ENCODE results near the gene TTYH3.
"Not testable (repeated sequence)": the region's sequence is repeated elsewhere in the genome, so short reads cannot be mapped to it uniquely, and the experiment has no call there.

TTYH3 gene, protein sequence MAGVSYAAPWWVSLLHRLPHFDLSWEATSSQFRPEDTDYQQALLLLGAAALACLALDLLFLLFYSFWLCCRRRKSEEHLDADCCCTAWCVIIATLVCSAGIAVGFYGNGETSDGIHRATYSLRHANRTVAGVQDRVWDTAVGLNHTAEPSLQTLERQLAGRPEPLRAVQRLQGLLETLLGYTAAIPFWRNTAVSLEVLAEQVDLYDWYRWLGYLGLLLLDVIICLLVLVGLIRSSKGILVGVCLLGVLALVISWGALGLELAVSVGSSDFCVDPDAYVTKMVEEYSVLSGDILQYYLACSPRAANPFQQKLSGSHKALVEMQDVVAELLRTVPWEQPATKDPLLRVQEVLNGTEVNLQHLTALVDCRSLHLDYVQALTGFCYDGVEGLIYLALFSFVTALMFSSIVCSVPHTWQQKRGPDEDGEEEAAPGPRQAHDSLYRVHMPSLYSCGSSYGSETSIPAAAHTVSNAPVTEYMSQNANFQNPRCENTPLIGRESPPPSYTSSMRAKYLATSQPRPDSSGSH

DNA sequence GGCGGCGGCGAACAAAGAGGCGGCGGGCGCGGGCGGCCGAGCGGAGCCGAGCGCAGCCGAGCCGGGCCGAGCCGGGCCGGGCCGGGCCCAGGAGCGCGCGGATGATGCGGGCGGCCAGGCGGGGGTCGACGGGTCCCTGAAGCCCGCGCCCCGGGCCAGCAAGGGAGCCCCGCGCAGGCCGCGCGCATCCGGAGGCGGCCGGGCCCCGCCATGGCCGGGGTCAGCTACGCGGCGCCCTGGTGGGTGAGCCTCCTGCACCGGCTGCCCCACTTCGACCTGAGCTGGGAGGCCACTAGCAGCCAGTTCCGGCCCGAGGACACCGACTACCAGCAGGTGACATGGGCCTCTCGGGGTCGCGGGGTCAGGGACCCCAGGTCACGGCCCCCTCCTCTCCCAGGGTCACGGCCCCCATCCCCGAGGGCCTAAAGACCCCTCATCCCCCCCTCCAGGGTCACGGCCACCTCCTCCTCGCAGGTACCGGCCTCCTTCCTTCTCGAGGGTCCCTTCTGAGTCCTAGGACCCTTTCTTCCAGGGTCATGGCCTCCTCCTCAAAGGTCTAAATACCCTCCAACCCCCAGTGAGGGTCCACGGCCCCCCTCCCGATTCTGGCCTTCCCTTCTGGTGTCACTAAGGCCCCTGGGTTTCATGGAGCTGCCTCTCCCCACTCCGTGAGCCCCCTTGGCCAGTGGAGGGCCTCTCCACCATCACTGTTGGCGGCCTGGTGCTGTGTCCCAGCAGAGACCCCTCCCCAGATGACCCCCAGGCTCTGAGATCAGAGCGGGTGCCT lies at the start of gene TTYH3:
TSS of gene TTYH3 (plus strand) at position 41 of the 787 bp plus-strand sequence. CDS start at position 211, 170 bp downstream.
- peak in 1 of 3 experiments; percentile 41 for DNase-seq (ENCODE audit: low read depth in 3 of 3)

DNA sequence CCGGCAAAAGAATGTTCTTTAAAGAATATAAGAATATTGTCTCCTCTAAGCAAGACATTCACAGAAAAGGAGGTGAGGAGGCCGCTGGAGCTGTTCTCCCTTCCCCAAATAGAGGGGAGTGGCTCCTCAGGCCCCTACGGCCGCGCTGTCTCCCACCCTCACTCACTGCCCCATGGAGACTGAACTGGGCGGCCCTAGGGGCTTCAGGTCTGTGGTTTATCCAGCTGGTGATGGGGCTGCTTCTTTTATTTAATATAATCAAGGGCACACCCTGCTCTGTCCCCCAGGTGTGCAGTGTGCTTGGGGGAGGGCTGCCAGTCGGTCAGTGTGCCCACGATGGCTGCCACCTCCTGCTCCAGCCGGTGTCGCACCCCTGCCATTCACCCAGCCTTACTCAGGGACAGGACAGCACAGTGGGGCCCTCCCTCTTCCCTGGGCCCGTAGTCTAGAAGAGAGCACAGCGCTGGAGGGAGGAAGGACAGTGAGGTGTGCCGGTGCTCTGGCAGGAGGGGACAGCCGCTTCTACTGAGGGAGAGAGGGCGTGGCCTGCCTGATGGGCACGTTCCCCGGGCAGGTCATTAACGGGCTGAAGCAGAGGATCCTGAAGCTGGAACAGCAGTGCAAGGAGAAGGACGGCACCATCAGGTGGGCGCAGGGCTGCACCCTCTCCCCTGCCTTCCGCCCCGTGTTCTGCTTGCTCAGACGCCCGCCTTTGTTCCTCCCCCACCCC lies 49.6 kb upstream of the TTYH3 start:
- no peak for DNase-seq (ENCODE audit: low read depth in 3 of 3)

DNA sequence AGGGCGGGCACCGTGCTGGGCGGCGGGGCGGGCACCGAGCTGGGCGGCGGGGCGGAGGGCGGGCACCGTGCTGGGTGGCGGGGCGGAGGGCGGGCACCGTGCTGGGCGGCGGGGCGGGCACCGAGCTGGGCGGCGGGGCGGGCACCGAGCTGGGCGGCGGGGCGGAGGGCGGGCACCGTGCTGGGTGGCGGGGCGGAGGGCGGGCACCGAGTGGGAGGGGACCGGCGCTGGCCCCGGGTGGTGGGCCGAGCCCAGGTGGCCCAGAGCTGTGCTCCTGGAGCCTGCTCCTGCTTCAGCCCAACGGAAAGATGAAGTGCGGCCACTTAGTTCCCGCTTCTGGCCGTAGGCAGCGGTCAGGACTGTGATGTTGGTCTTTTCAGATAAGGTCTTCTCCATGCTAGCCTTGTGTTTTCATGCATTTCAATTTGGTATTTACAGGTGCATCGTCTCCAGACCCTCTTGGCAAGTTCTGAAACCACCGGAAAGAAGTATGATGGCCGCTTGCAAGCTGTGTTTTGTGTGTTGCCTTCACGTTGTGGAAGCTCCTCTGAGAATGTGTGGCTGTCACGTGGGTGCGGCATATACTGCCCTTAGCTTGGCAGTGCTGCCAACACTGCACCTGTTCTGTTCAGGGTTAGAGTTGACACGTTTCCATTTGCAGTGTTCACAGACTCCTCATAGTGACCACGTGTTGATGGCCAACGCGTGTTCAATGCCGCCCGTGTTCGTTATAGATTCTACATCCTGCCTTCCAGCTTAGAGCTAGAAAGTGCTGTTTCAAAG lies 47.8 kb upstream of the TTYH3 start:
- DNase-seq (ENCODE audit: low read depth in 3 of 3), result no peak

DNA sequence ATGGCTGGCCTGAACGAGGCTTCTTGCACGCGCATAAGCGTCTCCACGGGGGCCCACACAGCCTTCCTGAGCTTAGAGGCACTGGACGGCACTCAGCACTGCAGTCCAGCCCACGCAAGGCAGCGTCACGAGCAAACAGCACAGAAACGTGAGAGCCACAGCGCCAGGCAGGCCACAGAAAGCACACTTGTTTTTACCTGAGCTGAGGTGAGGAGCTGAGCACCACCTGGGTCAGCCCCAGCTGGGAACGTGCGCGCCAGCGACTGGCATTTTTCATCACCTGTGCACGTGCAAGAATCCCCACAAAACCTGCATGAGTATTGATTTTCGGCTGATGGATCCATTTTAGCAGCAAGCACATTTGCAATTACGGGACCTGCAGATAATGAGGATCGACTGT lies 46.3 kb upstream of the TTYH3 start:
- no peak for DNase-seq (ENCODE audit: low read depth in 3 of 3)

DNA sequence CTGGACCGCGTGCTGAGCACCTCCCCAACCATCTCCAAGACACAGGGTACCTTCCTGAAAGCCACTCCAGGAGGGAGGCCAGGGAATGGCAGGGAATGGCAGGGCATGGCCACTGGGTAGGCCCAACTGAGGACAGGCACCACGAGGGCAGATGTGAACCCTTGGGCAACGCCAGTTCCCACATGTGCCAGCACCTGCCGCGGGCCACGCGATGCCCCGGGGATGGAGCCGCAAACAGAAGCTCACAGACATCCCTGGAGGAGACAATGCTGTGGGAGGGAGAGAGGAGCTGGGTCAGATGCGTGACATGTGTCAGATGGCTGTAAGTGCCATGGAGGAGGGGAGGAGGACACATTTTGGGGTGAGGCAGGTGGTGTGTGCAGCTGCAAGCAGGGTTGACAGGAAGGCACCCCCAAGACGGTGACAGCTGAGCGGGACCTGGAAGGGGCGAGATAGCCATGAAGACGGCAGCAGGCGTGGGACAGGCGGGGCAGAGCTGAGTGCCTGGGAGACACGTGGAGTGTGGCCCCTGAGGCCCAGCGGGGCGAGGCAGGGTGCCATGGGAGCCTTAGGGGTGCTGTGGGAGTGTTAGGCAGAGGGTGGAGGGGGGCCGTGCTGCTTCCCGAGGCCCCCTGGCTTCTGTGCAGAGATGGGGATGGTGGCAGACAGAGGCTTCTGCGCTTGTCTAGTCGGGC lies 45.3 kb upstream of the TTYH3 start:
- no peak for DNase-seq (ENCODE audit: low read depth in 3 of 3)

DNA sequence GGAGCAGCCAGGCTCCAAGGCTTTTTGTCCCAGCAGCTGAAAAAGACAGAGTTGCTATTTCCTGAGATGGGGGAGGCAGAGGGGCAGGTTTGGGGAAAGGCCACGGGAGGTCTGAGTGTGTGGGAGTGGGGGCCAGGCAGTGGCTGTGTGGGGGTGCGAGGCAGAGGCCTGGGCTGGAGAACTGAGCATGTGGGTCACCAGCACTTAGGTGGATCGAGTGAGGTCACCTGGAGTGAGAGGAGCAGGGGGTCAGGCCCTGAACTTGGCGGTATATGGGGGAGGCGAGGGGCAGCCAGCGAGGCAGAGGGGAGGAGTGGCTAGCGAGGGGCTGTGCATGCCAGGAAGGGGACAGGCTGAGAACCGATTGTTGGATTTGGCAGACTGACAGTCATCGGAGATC lies 44.7 kb upstream of the TTYH3 start:
- DNase-seq (ENCODE audit: low read depth in 3 of 3), result no peak

DNA sequence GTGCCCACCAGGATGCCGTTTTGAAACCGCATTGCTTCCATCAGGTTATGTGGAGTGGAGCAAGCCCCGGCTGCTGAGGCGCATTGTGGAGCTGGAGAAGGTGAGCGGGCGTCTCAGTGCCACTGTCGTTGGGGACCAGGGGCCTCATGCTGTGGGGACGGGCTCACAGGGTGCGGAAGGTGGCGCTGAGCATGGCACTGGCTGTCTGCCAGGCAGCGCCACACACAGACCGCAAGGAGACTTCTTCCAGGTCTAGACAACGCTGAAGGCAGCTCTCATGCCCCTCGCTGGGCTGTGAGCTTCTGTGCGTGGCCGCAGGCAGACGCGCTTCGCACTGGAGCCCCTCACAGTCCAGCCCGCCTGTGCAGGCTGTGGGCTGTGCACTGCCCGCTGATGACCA lies 44.0 kb upstream of the TTYH3 start:
- no peak for DNase-seq (ENCODE audit: low read depth in 3 of 3)

DNA sequence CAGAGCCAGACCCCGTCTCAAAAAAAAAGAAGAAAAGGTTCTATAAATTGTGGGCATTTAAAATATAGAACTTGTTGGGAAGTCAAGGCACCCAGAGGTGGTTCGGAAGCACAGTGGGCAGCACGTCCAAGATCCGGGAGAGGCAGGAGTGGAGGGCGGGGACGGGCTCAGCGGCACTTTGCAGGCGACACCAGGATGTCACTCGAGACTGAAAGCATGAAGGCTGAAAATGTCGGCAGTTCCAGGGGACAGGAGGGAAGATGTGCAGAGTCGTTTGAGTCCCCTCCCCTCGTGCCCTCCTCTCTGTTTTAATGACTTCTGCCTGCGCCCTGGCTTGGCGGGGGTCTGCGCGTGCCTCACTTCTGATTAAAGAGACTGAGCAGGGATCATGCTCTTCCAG lies 42.4 kb upstream of the TTYH3 start:
- no peak for DNase-seq (ENCODE audit: low read depth in 3 of 3)

DNA sequence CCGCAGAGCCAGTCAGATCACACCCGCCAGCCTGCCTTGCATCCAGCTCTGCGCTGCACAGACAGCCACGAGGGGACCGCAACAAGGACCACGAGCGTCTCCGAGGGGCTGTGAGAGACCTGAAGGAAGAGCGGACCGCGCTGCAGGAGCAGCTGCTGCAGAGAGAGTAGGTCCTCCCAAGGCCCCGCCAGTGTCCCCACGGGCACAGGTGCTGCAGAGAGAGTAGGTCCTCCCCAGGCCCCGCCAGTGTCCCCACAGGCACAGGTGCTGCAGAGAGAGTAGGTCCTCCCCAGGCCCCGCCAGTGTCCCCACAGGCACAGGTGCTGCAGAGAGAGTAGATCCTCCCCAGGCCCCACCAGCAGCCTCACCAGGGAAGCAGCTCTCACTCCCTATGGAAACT lies 41.8 kb upstream of the TTYH3 start:
- not testable (repeated sequence) for DNase-seq (ENCODE audit: low read depth in 3 of 3)

DNA sequence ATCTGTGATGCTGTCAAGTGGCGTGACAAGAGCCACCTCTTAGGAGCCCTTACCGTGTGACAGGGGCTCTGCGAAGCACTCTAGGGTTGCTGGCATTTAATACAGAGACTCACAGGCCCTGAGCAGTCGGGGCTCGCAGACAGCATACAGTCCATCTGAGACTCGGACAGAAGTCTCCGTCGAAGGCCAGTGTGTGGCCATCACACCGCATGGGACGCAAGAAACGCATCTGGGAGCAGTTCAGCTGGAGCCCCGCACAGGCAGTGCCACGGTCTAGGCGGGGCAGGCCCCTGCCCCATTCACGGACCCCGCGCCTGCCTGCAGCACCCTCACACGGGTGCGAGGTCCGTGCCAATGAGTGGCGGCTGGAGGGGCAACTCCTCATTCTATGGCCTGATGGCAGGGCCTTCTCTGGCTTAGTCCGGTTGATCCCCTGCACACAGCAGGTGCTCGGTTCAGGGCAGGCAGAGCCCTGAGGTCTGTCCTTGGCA lies 39.4 kb upstream of the TTYH3 start:
- DNase-seq (ENCODE audit: low read depth in 3 of 3), result no peak

DNA sequence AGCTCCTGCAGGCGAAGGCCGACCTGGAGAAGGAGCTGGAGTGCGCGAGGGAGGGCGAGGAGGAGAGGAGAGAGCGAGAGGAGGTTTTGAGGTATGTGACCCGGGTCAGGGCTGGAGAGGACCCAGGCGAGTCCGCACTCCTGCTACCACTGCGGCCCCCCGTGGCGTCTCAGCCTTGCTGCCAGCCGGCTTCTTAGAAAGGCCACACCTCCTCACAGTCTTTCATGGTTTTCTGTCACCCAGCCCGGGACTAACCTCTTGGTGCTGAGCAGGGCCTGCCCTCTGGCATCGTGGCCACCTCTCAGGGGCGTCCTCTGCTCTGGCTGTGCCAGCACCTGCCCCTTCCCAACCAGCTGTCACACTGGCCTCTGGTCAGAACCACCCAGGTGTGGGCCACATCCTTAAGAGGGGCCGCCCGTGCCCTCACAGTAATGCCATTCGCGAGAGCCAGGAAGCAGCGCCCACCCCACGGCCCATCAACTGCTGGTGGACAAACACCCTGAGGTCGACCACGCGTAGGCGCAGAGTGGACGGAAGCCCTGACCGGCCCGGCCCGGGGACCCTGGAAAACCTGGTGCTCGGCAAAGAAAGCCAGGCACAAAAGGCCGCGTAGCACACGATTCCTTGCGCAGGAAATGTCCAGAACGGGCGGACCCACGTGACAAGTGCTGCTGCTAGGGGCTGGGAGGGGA lies 38.6 kb upstream of the TTYH3 start:
- DNase-seq (ENCODE audit: low read depth in 3 of 3), result no peak

DNA sequence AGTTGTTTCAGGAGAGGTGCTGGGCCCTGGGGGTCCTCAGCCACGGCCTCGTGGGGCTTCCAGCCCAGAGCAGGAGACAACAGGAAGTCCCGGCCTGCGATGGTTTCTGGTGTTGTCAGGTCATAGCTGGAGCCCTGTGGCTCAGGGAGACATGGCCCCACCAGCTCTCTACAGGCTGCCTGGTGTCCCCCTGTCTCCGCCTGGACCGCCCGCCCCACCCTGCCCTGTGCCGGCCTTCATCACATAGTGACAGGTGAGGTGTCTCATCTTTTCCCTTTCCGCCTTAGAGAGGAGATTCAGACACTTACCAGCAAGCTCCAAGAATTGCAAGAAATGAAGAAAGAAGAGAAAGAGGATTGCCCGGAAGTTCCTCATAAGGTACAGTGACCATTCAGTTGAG lies 37.2 kb upstream of the TTYH3 start:
- DNase-seq (ENCODE audit: low read depth in 3 of 3), result no peak

DNA sequence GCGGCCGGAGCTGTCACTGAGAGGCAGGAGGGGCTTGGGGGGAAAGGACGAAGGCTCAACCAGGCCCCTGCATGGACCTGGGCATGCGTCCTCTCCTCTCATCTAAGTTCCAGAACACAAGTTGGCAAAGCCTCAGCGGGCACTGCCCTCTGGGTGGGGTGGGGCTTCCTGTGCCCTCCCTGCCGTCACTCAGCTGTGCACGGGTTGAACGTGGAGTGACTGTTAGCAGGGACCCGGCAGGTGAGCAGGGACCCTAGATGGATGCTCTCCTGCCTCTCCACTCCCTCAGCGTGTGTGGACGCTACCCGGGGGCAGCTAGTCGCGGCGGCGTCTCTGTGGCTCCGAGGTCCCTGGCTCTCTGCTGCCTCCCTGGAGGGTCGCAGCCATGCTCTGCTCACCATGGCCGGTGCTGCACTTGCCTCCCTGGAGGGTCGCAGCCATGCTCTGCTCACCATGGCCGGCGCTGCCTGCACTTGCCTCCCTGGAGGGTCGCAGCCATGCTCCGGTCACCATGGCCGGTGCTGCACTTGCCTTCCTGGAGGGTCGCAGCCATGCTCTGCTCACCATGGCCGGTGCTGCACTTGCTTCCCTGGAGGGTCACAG lies 36.4 kb upstream of the TTYH3 start:
- DNase-seq (ENCODE audit: low read depth in 3 of 3), result no peak

DNA sequence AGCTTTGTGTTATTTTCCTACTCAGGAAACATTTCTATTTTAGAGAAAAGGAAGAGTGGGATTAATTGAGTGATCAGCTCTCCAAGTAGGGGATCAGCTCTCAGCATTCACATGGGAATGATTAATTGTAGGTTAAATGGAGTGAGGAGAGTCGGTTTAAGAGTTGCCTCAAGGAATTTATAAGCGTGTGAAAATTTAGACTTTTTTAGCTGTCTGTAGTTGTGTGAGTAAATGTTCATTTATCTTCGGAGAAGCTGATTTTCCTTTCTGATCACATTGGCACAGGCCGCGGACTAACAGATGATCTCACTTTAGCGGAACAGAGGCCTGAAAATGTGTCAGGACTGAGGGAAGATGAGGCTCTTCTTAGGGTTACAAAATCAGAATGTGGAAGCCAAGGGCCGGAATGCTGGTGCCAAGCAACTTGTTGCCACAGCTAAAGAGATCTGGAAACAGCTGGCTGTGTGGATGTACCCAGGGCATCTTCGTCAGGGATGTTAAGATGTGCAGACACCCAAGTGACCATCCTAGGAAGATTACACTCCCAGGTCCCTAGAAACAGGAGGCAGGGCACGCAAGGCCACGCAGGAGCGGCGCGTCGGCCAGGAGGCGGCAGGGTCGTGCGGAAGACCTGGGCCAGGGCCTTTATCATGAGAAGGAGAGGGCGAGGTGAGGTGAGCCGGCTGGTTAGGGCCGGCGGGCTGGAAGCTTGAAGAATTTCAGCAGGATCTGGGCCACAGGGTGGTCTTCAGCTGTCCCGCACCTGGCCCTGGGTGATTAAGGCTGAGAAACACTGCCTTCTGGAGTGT lies 35.1 kb upstream of the TTYH3 start:
- DNase-seq (ENCODE audit: low read depth in 3 of 3), result no peak

DNA sequence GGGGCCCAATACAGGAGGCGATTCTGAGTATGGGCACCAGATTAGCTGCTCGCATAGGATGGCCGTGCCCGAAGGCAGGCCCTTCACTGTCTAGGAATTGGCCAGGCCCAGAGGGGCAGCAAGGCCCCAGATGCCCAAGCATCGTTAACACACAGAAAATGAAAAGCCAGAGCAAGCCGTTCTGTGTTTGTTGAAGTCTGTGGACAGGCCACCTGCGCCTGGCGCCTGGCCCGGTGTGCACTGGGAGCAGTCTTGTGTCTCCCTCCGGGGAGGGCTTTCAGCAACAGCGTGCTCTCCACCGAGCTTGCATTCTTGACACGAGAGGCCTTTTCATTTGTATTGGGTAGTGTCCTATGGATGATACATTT lies 34.5 kb upstream of the TTYH3 start:
- DNase-seq (ENCODE audit: low read depth in 3 of 3), result no peak

DNA sequence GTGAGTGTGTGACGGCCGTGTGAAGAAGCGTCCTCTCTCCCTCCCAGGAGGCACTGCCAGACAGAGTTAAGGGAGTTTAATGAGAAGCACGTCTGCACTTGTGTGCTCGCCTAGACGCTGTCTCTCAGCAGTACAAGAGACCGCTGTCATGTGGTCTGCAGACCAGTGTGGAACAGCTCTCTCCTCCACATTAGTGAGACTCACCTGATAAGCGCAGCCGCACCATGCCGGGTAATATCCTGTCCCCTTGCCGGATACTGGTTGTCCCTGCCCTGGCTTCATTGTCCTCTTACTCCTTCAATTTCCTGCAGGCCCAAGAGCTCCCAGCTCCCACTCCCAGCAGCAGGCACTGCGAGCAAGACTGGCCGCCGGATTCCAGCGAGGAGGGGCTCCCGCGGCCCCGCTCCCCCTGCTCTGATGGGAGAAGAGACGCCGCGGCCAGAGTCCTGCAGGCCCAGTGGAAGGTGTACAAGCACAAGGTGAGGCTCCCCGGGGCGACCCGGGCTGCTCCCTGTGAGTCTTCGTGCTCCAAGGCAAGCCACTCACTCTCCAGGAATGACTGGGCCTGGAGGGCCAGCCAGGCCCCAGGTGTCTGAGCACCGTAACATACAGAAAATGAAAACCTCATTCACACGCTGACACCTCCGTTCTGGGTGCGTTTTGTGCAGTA lies 33.5 kb upstream of the TTYH3 start:
- DNase-seq (ENCODE audit: low read depth in 3 of 3), result no peak

DNA sequence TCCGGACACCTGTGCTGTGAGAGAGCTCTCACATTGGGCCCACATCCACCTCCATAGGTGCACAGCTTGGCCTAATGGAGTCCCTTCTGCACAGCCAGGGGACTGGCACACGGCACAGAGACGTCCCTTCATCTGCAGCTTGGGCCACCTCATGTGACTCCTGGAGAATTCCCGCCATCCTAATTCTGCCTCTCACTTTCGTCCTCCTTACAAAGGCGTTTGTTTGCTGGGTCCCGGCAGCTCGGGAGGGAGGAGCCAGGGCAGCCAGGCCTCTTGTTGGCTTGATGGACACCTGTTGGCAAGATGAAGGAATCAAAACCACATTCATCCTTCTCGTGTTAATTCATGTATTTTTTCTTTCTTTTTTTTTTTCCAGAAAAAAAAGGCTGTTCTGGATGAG lies 30.7 kb upstream of the TTYH3 start:
- DNase-seq (ENCODE audit: low read depth in 3 of 3), result no peak

DNA sequence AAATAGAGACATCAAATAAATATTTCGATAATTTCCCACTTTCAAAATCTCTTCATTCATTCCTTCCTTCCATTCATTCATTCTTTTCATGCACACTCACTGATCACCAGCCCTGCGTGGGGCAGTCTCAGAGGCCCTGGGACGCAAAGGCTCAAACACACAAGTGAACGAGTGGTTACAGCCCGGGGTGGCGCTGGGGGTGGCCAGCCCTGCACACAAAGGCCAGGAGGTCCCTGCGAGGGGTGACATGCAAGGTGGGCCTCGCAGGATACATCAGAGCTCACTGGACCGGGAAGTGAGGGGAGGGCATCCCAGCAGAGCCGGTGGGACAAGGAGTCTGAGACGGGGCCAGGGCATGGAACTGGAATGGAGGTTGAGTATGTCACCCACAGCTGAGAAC lies 29.9 kb upstream of the TTYH3 start:
- no peak for DNase-seq (ENCODE audit: low read depth in 3 of 3)

Data from stimulated activated CD4-positive, alpha-beta T cell treated with anti-CD3 and anti-CD28 coated beads, TNF-alpha, amount 100 ng/mL, for 4 hours (primary cell).